Activated CD4-positive, alpha-beta T cell treated with anti-CD3 and anti-CD28 coated beads, Interleukin-10, Interleukin-2, amounts not matched to agents 100 ng/mL and 50 ng/mL, durations not matched to agents 16 hours and 8 hours (primary cell): Measurements from ENCODE around the gene RNF175.
"Not testable (repeated sequence)": the region's sequence is repeated elsewhere in the genome, so short reads cannot be mapped to it uniquely, and the experiment has no call there.

ENCODE experiments used
- DNase-seq: peaks from one replicate; pipeline ENCODE4 v3.0.0-alpha.2; 2020

Gene RNF175

GRCh38 chr4:153669838-153670237 lies 90.0 kb downstream of the RNF175 start:
- no peak for DNase-seq

- DNase-seq = no peak
These were observed 91.2 kb downstream of the RNF175 start for GRCh38 chr4:153668647-153669046.

DNA sequence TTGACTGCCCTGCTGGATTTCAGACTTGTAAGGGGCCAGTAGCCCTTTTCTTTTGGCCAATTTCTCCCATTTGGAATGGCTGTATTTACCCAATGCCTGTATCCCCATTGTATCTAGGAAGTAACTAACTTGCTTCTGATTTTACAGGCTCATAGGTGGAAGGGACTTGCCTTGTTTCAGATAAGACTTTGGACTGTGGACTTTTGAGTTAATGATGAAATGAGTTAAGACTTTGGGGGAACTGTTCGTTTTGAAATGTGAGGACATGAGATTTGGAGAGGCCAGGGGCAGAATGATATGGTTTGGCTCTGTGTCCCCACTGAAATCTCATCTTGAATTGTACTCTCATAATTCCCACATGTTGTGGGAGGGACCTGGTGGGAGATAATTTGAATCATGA lies 93.3 kb downstream of the RNF175 start:
- not testable (repeated sequence) for DNase-seq

DNA sequence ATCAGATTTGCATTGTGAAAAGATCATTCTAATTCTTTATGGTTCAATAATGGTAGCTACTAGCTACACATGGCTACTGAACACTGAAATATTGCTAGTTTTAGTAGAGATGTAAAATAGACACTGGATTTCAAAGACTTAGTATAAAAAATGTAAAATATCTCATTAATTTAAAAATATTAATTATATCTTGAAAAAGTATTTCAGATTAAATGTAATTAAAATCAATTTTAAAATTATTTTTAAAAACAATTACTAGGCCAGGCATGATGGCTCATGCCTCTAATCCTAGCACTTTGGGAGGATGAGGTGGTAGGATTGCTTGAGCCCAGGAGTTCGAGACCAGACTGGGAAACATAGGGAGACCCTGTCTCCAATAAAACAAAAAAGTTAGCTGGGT lies 96.2 kb downstream of the RNF175 start:
- no peak for DNase-seq

DNA sequence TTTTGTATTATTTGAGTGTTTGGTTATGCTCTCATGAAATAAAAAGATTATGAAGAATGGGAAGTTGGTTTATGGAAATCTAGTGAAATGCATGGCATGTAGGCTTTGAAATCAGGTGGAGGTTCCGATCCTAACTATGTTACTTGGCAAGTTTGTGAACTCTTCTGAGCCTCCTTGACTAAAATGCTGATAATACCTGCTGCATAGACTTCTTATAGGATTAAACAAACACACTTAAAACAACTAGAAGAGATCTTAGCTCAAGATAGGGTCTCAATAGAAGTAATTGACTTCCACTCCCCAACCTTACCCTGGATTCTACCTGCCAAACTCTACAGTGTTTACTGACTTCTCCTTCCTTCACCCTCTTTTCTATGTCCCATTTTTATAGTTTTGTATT lies 97.9 kb downstream of the RNF175 start:
- no peak for DNase-seq

DNA sequence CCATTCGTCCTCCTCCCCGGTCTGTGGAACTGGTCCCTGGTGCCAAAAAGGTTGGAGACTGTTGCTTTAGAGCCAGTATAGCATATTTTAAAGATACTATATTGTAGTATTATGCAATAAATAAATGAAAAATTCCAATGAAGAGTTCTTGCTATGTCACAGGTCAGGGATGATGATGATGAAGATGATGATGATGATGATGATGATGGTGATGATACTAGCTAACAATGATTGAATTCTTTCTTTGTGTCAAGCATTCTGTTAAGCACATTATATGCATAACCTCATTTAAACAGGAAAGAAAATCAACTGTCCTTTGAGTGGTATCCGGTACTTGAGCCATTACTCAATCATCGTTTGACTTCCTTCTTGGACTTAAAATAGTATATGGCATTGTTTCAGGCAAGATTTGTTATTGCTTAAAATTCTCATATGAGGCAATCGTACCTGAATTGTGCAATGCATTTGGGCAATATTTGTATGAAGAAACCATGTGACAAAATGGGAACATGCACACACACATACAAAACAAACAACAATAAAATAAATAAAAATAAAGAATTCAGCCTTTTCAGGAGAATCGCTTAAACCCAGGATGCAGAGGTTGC lies 98.5 kb downstream of the RNF175 start:
- DNase-seq = no peak
